Renal pelvis (tissue), 4 donors: ENCODE results near the gene AKR7A3. TPM values are rescaled to one million over a fixed set of nuclear protein-coding genes. Genes with fewer than 3 reads are reported as not detected.

Experiments
- DNase-seq: peaks from one replicate; pipeline ENCODE4 v3.0.0-alpha.2; 2013
- polyA plus RNA-seq, 3 donors: library from polyadenylated mRNA; unstranded; fragments of 120-200 nt; gene quantifications; one replicate each; pipeline ENCODE4 v1.2.1, GENCODE V29; 2013; ENCODE audit not compliant: insufficient read length in 3 of 3

AKR7A3 gene
- polyA plus RNA-seq, 3 donors: 1.4 to 3.6 (median 2.8) TPM

DNA sequence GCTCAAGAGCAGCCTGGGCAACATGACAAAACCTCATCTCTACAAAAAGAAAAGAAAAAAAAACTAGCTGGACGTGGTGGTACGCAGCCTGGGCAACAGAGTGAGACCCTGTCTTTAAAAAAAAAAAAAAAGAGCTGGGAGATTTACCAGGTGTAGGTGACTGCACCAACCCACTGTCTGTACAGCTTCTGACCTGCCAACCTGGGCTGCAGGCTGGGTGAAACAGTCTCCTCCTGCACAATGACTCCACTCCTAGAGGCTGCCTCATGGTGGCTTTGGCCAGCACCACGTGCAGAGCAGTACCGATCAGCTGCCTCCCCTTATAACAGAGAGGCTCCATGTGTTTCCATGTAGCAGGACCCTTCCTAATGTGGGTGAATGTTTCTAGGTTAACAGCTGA is 33.3 kb downstream of the AKR7A3 start:
- DNase-seq: no peak

DNA sequence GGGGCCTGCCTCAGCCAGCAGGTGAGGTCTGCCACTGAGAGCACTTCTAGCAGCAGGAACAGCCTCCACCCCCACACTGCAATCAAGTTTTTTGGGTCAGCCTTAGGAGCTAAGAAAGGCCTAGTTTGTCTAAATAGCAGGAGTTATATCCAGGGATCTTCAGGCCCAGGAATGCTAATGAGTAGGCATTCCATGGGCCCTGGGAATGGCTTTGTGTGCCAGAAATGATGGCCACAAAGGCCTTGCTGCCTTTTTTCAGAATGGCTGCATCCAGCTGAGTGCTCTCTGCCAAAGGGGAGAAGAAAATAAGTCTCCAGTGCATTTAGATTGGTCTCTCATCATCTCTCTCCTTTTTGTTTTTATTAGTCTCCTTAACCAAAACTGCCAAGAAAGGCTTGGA is 34.2 kb downstream of the AKR7A3 start:
- DNase-seq: no peak

DNA sequence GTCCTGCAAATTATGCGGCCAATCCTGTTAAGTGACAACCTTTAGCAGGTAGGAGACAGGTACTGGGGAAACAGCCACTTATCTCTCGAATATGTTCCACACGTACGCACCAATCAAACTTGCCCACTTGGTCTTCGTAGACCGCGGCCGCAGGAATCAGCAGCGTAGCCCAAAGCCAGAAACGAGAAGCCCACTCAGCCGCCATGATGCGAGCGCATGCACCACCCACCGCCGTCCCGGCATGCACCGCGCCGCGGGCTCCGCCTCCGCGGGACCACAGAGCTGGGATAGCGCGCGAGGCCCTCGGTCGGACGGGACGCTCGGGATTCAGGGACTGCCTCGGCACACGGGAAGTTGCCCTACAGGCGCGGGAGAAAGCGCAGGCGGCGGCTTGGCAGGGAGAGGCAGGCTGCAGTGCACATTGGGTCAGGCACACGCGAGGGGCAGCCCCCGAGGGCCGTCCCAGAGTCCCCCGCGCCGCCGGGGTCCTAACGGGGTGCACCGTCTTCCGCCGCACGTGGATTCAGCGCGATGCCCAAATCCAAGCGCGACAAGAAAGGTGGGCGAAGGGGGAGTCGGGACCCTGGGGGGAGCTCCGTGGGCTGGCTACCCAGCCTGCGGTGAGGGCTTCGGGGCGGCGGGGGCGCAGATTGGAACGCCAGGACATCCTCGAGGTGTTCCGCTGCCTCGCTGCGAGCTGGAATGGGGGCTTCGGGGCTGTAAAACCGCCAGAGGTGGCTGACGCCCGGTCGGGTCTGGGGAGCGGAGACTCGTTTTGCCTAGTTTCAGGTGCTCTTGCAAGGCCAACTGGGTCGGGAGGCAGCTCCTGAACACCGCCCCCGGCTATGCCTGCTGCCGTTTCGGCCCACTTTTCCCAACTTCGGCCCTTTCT is 37.0 kb downstream of the AKR7A3 start, which contains the start of the genes EMC1 and MRTO4:
EMC1 (minus strand) TSS at position 220 of the 892 bp plus-strand sequence; CDS start at position 205, 15 bp downstream.
MRTO4 (plus strand) TSS at position 501 of the 892 bp plus-strand sequence; CDS start at position 532, 31 bp downstream.
- DNase-seq: peak; percentile 86

DNA sequence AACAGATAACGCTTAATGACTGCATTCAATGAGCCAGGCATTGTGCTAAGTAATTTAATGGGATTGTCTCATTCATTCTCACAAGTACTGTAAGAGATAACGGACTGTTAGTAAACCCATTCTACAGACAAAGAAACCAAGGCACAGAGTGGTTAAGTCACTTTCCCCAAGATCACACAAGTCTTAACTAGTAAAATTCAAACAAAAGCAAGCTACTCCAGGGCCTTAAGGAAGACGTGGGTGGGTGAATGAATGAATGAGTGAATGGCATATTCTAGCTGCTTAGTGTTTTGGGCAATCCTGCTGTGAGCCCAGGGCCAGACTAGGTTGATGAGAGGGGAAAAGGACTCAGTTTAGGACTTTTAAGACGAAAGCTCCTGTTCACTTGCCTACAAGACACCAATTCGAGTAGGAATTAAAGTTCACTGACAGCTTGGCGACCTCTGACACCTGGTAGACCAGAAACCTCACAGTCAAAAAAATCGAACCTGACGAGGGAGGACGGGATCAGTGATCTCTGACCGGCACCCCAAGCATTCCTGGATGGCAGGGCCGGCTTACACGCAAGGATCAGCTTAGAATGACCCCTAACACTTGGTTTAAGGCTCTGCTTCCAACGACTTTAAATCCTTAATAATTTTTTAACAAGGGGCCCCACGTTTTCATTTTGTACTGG is 37.8 kb downstream of the AKR7A3 start:
- DNase-seq: no peak

DNA sequence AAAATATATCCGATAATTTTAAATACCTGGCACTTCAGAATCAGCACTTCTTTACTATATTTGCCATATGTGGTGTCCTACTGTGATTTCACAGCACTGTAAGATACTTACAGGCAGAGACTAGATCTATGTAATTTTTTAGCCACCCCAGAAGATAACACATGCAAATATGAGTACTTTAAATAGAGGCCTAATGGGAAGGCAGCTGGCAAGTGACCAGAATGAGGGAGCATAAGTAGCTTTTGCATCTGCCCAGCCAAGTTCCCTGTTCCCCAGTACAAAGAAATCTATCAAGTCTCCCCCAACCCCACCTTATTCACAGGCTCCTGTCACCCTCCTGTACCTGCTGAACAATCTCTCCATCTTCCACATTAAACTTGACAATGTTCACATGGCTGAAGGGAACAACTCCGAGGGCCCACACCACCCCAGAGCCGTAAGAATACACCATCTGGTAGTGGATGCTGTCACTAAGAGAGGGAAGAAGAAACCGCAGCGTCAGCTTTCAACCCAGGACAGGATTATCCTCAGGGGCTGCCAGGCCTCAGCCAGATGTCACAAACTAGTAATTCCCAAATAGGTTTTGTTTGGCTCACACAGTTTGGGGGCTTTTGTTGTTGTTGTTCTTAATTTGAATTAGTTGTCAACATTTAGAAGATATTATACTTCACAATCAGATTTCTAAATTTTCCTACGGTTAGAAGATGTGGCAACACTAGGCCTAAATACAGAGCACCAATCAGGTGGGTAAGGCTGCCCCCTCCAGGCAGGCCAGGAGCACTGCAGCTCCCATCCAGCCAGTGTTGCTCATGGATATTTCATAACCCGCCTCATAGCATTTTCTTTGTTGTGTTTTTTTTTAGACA is 47.7 kb downstream of the AKR7A3 start:
- DNase-seq: no peak

DNA sequence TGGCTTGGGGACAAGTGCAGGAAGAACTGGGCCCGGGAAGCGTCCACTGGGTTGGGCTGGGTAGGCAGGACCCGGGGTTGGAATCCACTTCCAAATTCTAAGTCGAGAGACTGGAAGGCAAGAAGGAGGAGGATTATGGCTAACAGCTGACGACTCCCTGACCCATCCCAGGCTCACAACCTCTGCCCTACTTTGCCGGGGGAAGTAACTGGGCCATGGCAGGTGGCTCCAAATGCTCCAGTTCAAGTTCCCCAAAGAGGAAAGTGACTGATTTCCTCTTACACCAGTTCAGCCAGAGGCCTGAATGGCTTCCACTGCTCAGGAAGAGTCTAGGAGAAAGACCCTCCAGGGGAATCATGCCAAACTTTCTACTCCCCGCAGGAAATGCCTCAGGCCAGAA is 48.7 kb downstream of the AKR7A3 start:
- no peak for DNase-seq

DNA sequence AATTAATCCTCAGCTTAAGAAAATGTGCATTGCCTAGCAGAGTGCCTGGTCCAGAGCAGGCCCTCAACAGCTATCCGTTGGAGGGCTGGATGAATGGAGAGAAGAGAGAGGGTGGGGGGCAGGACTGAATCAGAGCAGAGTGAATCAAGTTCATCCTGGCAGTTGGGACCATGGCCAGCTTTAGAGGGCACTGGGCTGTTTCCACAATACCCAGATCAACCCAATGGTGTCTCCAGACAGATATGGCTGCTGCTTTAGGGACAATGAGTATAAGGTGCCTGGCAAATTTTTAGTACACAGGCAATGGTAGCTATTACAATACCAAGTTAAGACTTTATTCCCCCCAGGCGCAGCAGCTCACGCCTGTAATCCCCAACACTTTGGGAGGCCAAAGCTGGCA is 54.3 kb downstream of the AKR7A3 start:
- DNase-seq: no peak

Other genes with a start within 250 kb of the AKR7A3 start
- 100 to 1,000 TPM; 124 to 171 (median 147) TPM for gene UBR4, start 78.5 kb downstream of the AKR7A3 start, polyA plus RNA-seq
- gene EMC1, start 37.2 kb downstream of the AKR7A3 start, polyA plus RNA-seq: 10 to 100 TPM; 52.1 to 58.0 (median 54.8) TPM
- 10 to 100 TPM; 32.5 to 33.7 (median 32.7) TPM for gene MRTO4, start 37.0 kb downstream of the AKR7A3 start, polyA plus RNA-seq
- 100 to 1,000 TPM in 2 of 3 donors, 10 to 100 TPM in 1; 94.3 to 102 (median 100) TPM for gene AKR7A2, start 23.4 kb upstream of the AKR7A3 start, polyA plus RNA-seq
- 10 to 100 TPM; 15.3 to 19.3 (median 15.7) TPM for gene SLC66A1, start 23.6 kb upstream of the AKR7A3 start, polyA plus RNA-seq
- gene CAPZB, start 196.8 kb upstream of the AKR7A3 start, polyA plus RNA-seq: 100 to 1,000 TPM; 225 to 275 (median 245) TPM